Keratinocyte (primary cell): ENCODE results near the gene SPATA31D3. TPM values are rescaled to one million over a fixed set of nuclear protein-coding genes. Genes with fewer than 3 reads are reported as not detected.
"Not testable (repeated sequence)": the region's sequence is repeated elsewhere in the genome, so short reads cannot be mapped to it uniquely, and the experiment has no call there.

Experiments
- DNase-seq: peaks from one replicate; pipeline ENCODE4 v3.0.0-alpha.2; 2011; ENCODE audit warnings: low read depth, missing footprints, low spot score
- FAIRE-seq: peaks from 2 replicates; lab custom pipeline; 2011; peaks lifted over from hg19 to GRCh38; lab: Jason Lieb, UNC
- H2AFZ ChIP-seq: 2 replicates; pipeline ENCODE4 v1.6.0; 2012; ENCODE audit warnings: low read length, control low read depth, inconsistent platforms; ENCODE audit not compliant: control insufficient read depth
- H3K27ac ChIP-seq: 2 replicates; pipeline ENCODE4 v1.5.1; 2011; ENCODE audit warnings: low read length; ENCODE audit not compliant: control insufficient read depth, insufficient read depth
- H3K27me3 ChIP-seq: 3 replicates; pipeline ENCODE4 v1.6.0; 2011; ENCODE audit warnings: low read length; ENCODE audit not compliant: control insufficient read depth, insufficient read depth; ENCODE audit errors: extremely low read depth
- H3K36me3 ChIP-seq, 2 experiments: 2 replicates in 1 of 2; 3 replicates in 1 of 2; pipeline ENCODE4 v1.5.1; 2011; ENCODE audit warnings: low read length in 2 of 2, mild to moderate bottlenecking in 1 of 2; ENCODE audit not compliant: control insufficient read depth in 2 of 2, insufficient read depth in 2 of 2; ENCODE audit errors: extremely low read depth in 1 of 2
- H3K4me1 ChIP-seq: 3 replicates; pipeline ENCODE4 v1.5.1; 2011; ENCODE audit warnings: low read length; ENCODE audit not compliant: control insufficient read depth, insufficient read depth; ENCODE audit errors: extremely low read depth
- H3K4me2 ChIP-seq: 3 replicates; pipeline ENCODE4 v1.6.0; 2011; ENCODE audit warnings: low read depth, low read length; ENCODE audit not compliant: control insufficient read depth, insufficient read depth; ENCODE audit errors: extremely low read depth
- H3K4me3 ChIP-seq, 3 experiments: fragments of 200-600 bp in 1 of 3; sonication (generic) in 1 of 3; 2 replicates in 2 of 3; 3 replicates in 1 of 3; pipeline ENCODE4 v1.5.1; 2011 to 2016; ENCODE audit warnings: low read length in 3 of 3, mild to moderate bottlenecking in 3 of 3, control low read depth in 2 of 3, inconsistent platforms in 1 of 3, low read depth in 1 of 3, mixed read lengths in 1 of 3, mixed run types in 1 of 3, moderate library complexity in 1 of 3; ENCODE audit not compliant: control insufficient read depth in 2 of 3, insufficient read depth in 2 of 3; ENCODE audit errors: extremely low read depth in 1 of 3
- H3K79me2 ChIP-seq: 2 replicates; pipeline ENCODE4 v1.6.0; 2012; ENCODE audit warnings: low read length; ENCODE audit not compliant: control insufficient read depth, insufficient read depth
- H3K9ac ChIP-seq: 3 replicates; pipeline ENCODE4 v1.6.0; 2011; ENCODE audit warnings: low read length; ENCODE audit not compliant: control insufficient read depth, insufficient read depth; ENCODE audit errors: extremely low read depth
- H3K9me1 ChIP-seq: 3 replicates; pipeline ENCODE4 v1.6.0; 2011; ENCODE audit warnings: low read length; ENCODE audit not compliant: control insufficient read depth, insufficient read depth; ENCODE audit errors: extremely low read depth
- H3K9me3 ChIP-seq: 2 replicates; pipeline ENCODE4 v1.5.1; 2012; ENCODE audit warnings: low read depth, low read length; ENCODE audit not compliant: control insufficient read depth
- H4K20me1 ChIP-seq: 3 replicates; pipeline ENCODE4 v1.6.0; 2011; ENCODE audit warnings: low read length; ENCODE audit not compliant: control insufficient read depth, insufficient read depth; ENCODE audit errors: extremely low read depth
- dilution Hi-C: fragments of 300-500 bp; cut with MboI; formaldehyde crosslinking; loops from one replicate; pipeline ENCODE4 v1.7.0; 2020; ENCODE audit warnings: low sequenced_read_pairs; ENCODE audit not compliant: extremely low pct_ligation_motif_present
- polyA plus RNA-seq, 5 experiments: library from polyadenylated mRNA; depleted of rRNA in 3 of 5; stranded (reverse) in 3 of 5; stranded (forward) in 1 of 5; unstranded in 1 of 5; fragments of >200 nt; gene quantifications; 1 replicate in 1 of 5; 2 replicates in 3 of 5; 3 replicates in 1 of 5; pipeline versions ENCODE4 v1.2.1 to v1.2.3, GENCODE V29; 2011 to 2012; ENCODE audit warnings: missing spikeins in 2 of 5, low read depth in 1 of 5, low replicate concordance in 1 of 5

Gene SPATA31D3
- polyA plus RNA-seq, 1 donor (not counting 4 experiments of a cell fraction or from before 2014, with no cell fraction given) = not detected

DNA sequence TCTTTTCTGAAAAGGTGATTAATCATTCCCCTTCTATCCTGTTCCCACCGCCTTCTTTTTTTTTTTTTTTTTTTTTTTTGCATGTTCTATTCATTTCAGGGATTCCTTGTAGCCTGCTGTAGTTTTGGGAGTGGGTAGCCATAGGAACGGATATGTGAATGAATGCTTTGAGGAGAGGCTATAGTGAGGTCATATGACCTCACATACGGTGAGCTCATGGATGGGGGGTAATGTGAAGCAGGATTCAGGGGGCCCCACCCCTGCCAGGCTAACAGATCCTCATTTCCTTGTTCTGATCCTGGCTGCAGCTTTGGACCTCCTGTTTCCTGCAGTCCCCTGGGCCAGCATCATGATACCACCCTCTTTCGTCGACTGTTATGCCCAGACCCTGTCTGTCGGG lies 13.2 kb upstream of the SPATA31D3 start:
- H3K79me2 ChIP-seq, H3K27me3 ChIP-seq, H3K36me3 ChIP-seq, H2AFZ ChIP-seq, FAIRE-seq, DNase-seq, H4K20me1 ChIP-seq, H3K9me3 ChIP-seq, H3K4me3 ChIP-seq, H3K9me1 ChIP-seq, dilution Hi-C loops, H3K27ac ChIP-seq, H3K4me2 ChIP-seq, H3K9ac ChIP-seq, H3K4me1 ChIP-seq: not testable (repeated sequence)

DNA sequence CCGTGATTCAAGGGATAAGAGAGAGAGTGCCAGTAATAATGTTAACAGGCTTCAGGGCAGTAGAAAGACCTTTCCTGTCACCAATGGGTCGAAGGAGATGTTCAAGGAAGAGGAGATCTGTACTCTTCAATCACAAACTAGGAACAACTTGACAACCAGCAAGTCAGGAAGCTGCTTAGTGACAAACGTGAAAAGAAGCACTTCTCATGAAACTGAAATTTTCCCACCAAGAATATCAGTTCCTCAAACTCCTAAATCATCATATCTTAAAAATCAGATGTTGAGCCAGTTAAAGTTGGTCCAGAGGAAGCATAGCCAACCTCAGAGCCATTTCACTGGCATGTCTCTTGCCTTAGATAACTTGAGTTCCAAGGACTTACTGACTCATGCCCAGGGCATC lies 9.8 kb upstream of the SPATA31D3 start:
- H3K9me3 ChIP-seq, H3K27me3 ChIP-seq, H3K4me1 ChIP-seq, H3K9ac ChIP-seq, H3K9me1 ChIP-seq, H4K20me1 ChIP-seq, H3K79me2 ChIP-seq, H2AFZ ChIP-seq, DNase-seq, H3K36me3 ChIP-seq, dilution Hi-C loops, H3K4me3 ChIP-seq, H3K4me2 ChIP-seq, FAIRE-seq, H3K27ac ChIP-seq: not testable (repeated sequence)

- H3K4me2 ChIP-seq, H3K9ac ChIP-seq, dilution Hi-C loops, H3K27ac ChIP-seq, H3K9me1 ChIP-seq, H3K9me3 ChIP-seq, H3K27me3 ChIP-seq, H3K4me3 ChIP-seq, H4K20me1 ChIP-seq, FAIRE-seq, H3K4me1 ChIP-seq, DNase-seq, H3K36me3 ChIP-seq, H2AFZ ChIP-seq, H3K79me2 ChIP-seq: not testable (repeated sequence)
Measured at GRCh38 chr9:81948650-81949049, 5.3 kb downstream of the SPATA31D3 start.
